ENCODE measurements around the gene PNMA8A.

Gene PNMA8A

GRCh38 chr19:46491975-46492682, 20.8 kb upstream of the PNMA8A start:
- no peak for DNase-seq

- DNase-seq: no peak
Measured at GRCh38 chr19:46490774-46491173, 19.4 kb upstream of the PNMA8A start.

GRCh38 chr19:46489445-46490272, 18.3 kb upstream of the PNMA8A start:
- no peak for DNase-seq

- no peak for DNase-seq
Measured at GRCh38 chr19:46488551-46488950, 17.2 kb upstream of the PNMA8A start.

GRCh38 chr19:46487802-46488445, 16.6 kb upstream of the PNMA8A start:
- peak; percentile 64 for DNase-seq

- DNase-seq: no peak
Measured at GRCh38 chr19:46487178-46487801, 15.9 kb upstream of the PNMA8A start.

- no peak for DNase-seq
Measured at GRCh38 chr19:46486358-46486757, 15.0 kb upstream of the PNMA8A start.

GRCh38 chr19:46484656-46485055, 13.3 kb upstream of the PNMA8A start:
- no peak for DNase-seq

- DNase-seq: no peak
Measured at GRCh38 chr19:46482631-46483030, 11.3 kb upstream of the PNMA8A start.

- DNase-seq: no peak
Measured at GRCh38 chr19:46481947-46482346, 10.6 kb upstream of the PNMA8A start.

- DNase-seq: no peak
Measured at GRCh38 chr19:46481223-46481848, 10.0 kb upstream of the PNMA8A start.

GRCh38 chr19:46480415-46480814, 9.1 kb upstream of the PNMA8A start:
- DNase-seq: peak; percentile 30

- peak; percentile 20 for DNase-seq
Measured at GRCh38 chr19:46478356-46478986, 7.1 kb upstream of the PNMA8A start.

GRCh38 chr19:46475986-46476385, 4.6 kb upstream of the PNMA8A start:
- no peak for DNase-seq

- DNase-seq: no peak
Measured at GRCh38 chr19:46474211-46474610, 2.8 kb upstream of the PNMA8A start.

GRCh38 chr19:46472592-46472991, 1.2 kb upstream of the PNMA8A start:
- no peak for DNase-seq

- peak; percentile 17 for DNase-seq
Measured at GRCh38 chr19:46471811-46472543, 614 bp upstream of the PNMA8A start.

- DNase-seq: no peak
Measured at GRCh38 chr19:46470376-46470775, 987 bp downstream of the PNMA8A start.

GRCh38 chr19:46469541-46470185, 1.7 kb downstream of the PNMA8A start:
- no peak for DNase-seq

GRCh38 chr19:46466536-46467196, 4.7 kb downstream of the PNMA8A start:
- DNase-seq: no peak

GRCh38 chr19:46463516-46463915, 7.8 kb downstream of the PNMA8A start:
- no peak for DNase-seq
